Measurements from ENCODE around the gene NOP9.

NOP9 gene

GRCh38 chr14:24315243-24315806 lies 15.7 kb downstream of the NOP9 start:
- no peak for DNase-seq (ENCODE audit: low read depth)
- TF ChIP-seq CTCF (conservative IDR thresholded peaks at IDR 0.05; ENCODE audit: low read depth, low read length): no peak
- H3K4me3 ChIP-seq (ENCODE audit: low read length): no peak overlapping the region

GRCh38 chr14:24315807-24316596 lies 16.4 kb downstream of the NOP9 start:
- H3K4me3 ChIP-seq (ENCODE audit: low read length): no peak overlapping the region
- peak; percentile 8 for TF ChIP-seq CTCF (conservative IDR thresholded peaks at IDR 0.05; ENCODE audit: low read depth, low read length)
- no peak for DNase-seq (ENCODE audit: low read depth)

- no peak for DNase-seq (ENCODE audit: low read depth)
- no peak overlapping the region for H3K4me3 ChIP-seq (ENCODE audit: low read length)
- TF ChIP-seq CTCF (conservative IDR thresholded peaks at IDR 0.05; ENCODE audit: low read depth, low read length): no peak
These were observed 16.9 kb downstream of the NOP9 start for GRCh38 chr14:24316597-24316950.

- no peak for DNase-seq (ENCODE audit: low read depth)
- TF ChIP-seq CTCF (conservative IDR thresholded peaks at IDR 0.05; ENCODE audit: low read depth, low read length): no peak
These were observed 17.7 kb downstream of the NOP9 start for GRCh38 chr14:24317141-24317928.

GRCh38 chr14:24321212-24321975 lies 21.7 kb downstream of the NOP9 start:
- TF ChIP-seq CTCF (conservative IDR thresholded peaks at IDR 0.05; ENCODE audit: low read depth, low read length): no peak
- H3K4me3 ChIP-seq (ENCODE audit: low read length): no peak overlapping the region
- DNase-seq (ENCODE audit: low read depth): no peak

More at GRCh38 chr14:24317141-24317928, 17.7 kb downstream of the NOP9 start:
- no peak overlapping the region for H3K4me3 ChIP-seq (ENCODE audit: low read length)

GRCh38 chr14:24322672-24323071 lies 23.0 kb downstream of the NOP9 start:
- no peak overlapping the region for H3K4me3 ChIP-seq (ENCODE audit: low read length)
- no peak for TF ChIP-seq CTCF (conservative IDR thresholded peaks at IDR 0.05; ENCODE audit: low read depth, low read length)
- no peak for DNase-seq (ENCODE audit: low read depth)
